ENCODE measurements around the gene ADK. TPM values are rescaled to one million over a fixed set of nuclear protein-coding genes. Genes with fewer than 3 reads are reported as not detected.

The ADK gene
- total and polyA plus RNA-seq, 2 donors (not counting 3 experiments of a cell fraction or from before 2014, with no cell fraction given): 11.7 to 46.5 TPM

DNA sequence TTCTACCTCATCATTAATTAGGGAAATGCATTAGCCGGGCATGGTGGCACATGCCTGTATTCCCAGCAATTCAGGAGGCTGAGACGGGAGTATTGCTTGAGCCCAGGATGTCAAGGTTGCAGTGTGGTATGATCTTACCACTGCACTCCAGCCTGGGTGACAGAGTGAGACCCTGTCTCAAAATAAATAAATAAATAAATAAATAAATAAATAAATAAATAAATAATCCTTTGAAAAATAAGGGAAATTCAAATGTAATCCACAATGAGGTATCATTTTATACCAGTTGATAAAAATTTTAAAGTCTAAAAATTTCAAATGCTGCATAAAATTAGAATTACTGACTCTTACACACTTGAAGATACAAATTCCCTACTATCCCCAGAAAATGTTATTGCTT, 334.3 kb downstream of the ADK start:
- no peak overlapping the region for H3K9ac ChIP-seq (replicated peaks; ENCODE audit: extremely low read depth, insufficient read depth, low read length)
- BruUV-seq (replicated peaks): no TSS peak
- H3K4me3 ChIP-seq (replicated peaks in 1 of 3; ENCODE audit: insufficient read depth in 1 of 3, low read depth in 1 of 3, low read length in 3 of 3): no peak overlapping the region
- DNase-seq (ENCODE audit: low read depth, low spot score): no peak
- intact Hi-C loops (cut with micrococcal nuclease): no loop called here
- no peaks in the 10 kb centered on the region for H3K36me3 ChIP-seq (ENCODE audit: control insufficient read depth in 2 of 2, extremely low read depth in 1 of 2, insufficient read depth in 2 of 2, low read length in 2 of 2)
- no peaks in the 10 kb centered on the region for H3K9me1 ChIP-seq (replicated peaks; ENCODE audit: control insufficient read depth, extremely low read depth, insufficient read depth, low read length)
- no peak for FAIRE-seq
- H4K20me1 ChIP-seq (replicated peaks; ENCODE audit: control insufficient read depth, extremely low read depth, insufficient read depth, low read length): no peaks in the 10 kb centered on the region
- H3K27ac ChIP-seq (ENCODE audit: insufficient read depth, low read depth, low read length): no peak overlapping the region
- H3K4me1 ChIP-seq (ENCODE audit: control insufficient read depth, extremely low read depth, insufficient read depth, low read length): no peaks in the 10 kb centered on the region
- H2AFZ ChIP-seq (ENCODE audit: low read depth, low read length): no peak overlapping the region
- no peaks in the 10 kb centered on the region for H3K79me2 ChIP-seq (ENCODE audit: control insufficient read depth, insufficient read depth, low read length)
- no peak overlapping the region for H3K4me2 ChIP-seq (ENCODE audit: insufficient read depth, low read length)
- ChIA-PET POLR2A (no interaction called here), CTCF (no interaction called here)
- no peaks in the 10 kb centered on the region for H3K27me3 ChIP-seq (ENCODE audit: control insufficient read depth in 2 of 2, insufficient read depth in 2 of 2, low read length in 2 of 2)
- dilution Hi-C loops (cut with MboI; ENCODE audit: extremely low pct_ligation_motif_present, low sequenced_read_pairs): no loop called here
- TF ChIP-seq MYC (IDR thresholded peaks at IDR 0.05; ENCODE audit: low read depth, low read length): no peak
- TF ChIP-seq FOS (IDR thresholded peaks at IDR 0.05; ENCODE audit: borderline replicate concordance, insufficient read depth, low read length): no peak
- TF ChIP-seq GATA2 (IDR thresholded peaks at IDR 0.05; ENCODE audit: insufficient read depth, insufficient read length, low read depth, low read length): no peak
- no peaks in the 10 kb centered on the region for H3K9me3 ChIP-seq (replicated peaks; ENCODE audit: control insufficient read depth, insufficient read depth, low read length)

DNA sequence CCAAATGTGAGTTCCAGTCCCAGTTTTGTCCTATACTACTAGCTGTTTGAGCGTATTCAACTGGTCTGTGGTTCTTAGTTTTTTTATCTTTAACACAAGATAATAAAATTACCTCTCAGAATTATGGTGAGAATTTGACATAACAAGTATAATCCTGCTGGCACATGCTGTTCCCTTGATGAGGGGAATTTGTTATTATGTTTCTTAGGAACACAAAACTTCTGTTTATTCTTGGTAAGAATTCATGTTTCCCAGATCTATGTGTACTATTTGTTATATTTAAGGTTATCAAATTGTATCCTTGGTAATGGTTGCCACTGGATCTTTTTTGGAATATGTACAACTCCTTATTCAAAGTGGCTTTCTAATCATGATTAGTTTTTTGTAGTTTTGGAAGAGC, 335.6 kb downstream of the ADK start:
- FAIRE-seq: no peak
- Histone ChIP-seq H3K4me1 (ENCODE audit: control insufficient read depth, extremely low read depth, insufficient read depth, low read length) (no peaks in the 10 kb centered on the region), H3K36me3 (ENCODE audit: control insufficient read depth in 2 of 2, extremely low read depth in 1 of 2, insufficient read depth in 2 of 2, low read length in 2 of 2) (no peaks in the 10 kb centered on the region), H3K27me3 (ENCODE audit: control insufficient read depth in 2 of 2, insufficient read depth in 2 of 2, low read length in 2 of 2) (no peaks in the 10 kb centered on the region), H3K9me1 (replicated peaks; ENCODE audit: control insufficient read depth, extremely low read depth, insufficient read depth, low read length) (no peaks in the 10 kb centered on the region), H3K9ac (replicated peaks; ENCODE audit: extremely low read depth, insufficient read depth, low read length) (no peak overlapping the region), H3K27ac (ENCODE audit: insufficient read depth, low read depth, low read length) (no peak overlapping the region), H3K4me2 (ENCODE audit: insufficient read depth, low read length) (no peak overlapping the region), H3K79me2 (ENCODE audit: control insufficient read depth, insufficient read depth, low read length) (no peaks in the 10 kb centered on the region), H3K9me3 (replicated peaks; ENCODE audit: control insufficient read depth, insufficient read depth, low read length) (no peaks in the 10 kb centered on the region), H2AFZ (ENCODE audit: low read depth, low read length) (no peak overlapping the region), H3K4me3 (replicated peaks in 1 of 3; ENCODE audit: insufficient read depth in 1 of 3, low read depth in 1 of 3, low read length in 3 of 3) (no peak overlapping the region), H4K20me1 (replicated peaks; ENCODE audit: control insufficient read depth, extremely low read depth, insufficient read depth, low read length) (no peaks in the 10 kb centered on the region)
- dilution Hi-C loops (cut with MboI; ENCODE audit: extremely low pct_ligation_motif_present, low sequenced_read_pairs) (no loop called here), intact Hi-C loops (cut with micrococcal nuclease) (no loop called here)
- BruUV-seq (replicated peaks): no TSS peak
- no peak for DNase-seq (ENCODE audit: low read depth, low spot score)
- ChIA-PET POLR2A (no interaction called here), CTCF (no interaction called here)
- TF ChIP-seq POLR2A (IDR thresholded peaks at IDR 0.05; ENCODE audit: low read depth, low read length) (no peak), FOS (IDR thresholded peaks at IDR 0.05; ENCODE audit: borderline replicate concordance, insufficient read depth, low read length) (no peak), GATA2 (IDR thresholded peaks at IDR 0.05; ENCODE audit: insufficient read depth, insufficient read length, low read depth, low read length) (no peak), POLR2AphosphoS5 (IDR thresholded peaks at IDR 0.05; ENCODE audit: insufficient read depth, low read depth, low read length) (no peak), MYC (IDR thresholded peaks at IDR 0.05; ENCODE audit: low read depth, low read length) (no peak), EZH2 (IDR thresholded peaks at IDR 0.05; ENCODE audit: borderline replicate concordance, low read depth, low read length, severe bottlenecking) (no peak), JUN (IDR thresholded peaks at IDR 0.05; ENCODE audit: borderline replicate concordance, insufficient read depth, insufficient read length, low read depth) (no peak)
- TF ChIP-seq, protein P1, sequence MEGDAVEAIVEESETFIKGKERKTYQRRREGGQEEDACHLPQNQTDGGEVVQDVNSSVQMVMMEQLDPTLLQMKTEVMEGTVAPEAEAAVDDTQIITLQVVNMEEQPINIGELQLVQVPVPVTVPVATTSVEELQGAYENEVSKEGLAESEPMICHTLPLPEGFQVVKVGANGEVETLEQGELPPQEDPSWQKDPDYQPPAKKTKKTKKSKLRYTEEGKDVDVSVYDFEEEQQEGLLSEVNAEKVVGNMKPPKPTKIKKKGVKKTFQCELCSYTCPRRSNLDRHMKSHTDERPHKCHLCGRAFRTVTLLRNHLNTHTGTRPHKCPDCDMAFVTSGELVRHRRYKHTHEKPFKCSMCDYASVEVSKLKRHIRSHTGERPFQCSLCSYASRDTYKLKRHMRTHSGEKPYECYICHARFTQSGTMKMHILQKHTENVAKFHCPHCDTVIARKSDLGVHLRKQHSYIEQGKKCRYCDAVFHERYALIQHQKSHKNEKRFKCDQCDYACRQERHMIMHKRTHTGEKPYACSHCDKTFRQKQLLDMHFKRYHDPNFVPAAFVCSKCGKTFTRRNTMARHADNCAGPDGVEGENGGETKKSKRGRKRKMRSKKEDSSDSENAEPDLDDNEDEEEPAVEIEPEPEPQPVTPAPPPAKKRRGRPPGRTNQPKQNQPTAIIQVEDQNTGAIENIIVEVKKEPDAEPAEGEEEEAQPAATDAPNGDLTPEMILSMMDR (IDR thresholded peaks at IDR 0.05; ENCODE audit: extremely low read depth in 1 of 2, insufficient read depth in 1 of 2, low read depth in 1 of 2, low read length in 2 of 2): no peak
- TF ChIP-seq, protein P2, sequence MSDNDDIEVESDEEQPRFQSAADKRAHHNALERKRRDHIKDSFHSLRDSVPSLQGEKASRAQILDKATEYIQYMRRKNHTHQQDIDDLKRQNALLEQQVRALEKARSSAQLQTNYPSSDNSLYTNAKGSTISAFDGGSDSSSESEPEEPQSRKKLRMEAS (IDR thresholded peaks at IDR 0.05; ENCODE audit: insufficient read depth, insufficient read length): no peak

Data from endothelial cell of umbilical vein (primary cell).